ENCODE results near the gene DNER.

The DNER gene

DNA sequence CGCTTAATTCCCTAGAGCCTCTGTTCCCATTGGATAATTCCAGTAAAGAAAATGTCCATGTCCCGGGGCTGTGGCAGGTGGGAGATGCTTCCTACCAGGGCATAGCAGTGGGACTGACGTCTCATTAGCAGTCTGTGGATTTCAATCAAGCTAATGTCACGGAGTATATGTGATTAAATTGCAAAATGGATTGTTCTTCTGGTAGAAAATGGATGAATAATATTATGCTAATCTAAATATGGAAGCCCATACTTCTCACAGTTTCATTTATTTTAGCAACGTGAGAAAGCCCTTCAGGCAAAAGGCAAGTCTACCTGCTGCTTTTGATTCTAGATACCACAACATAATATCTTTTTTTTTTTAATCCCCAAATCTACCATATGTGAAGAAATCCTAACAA, 185.5 kb downstream of the DNER start:
- H3K36me3 ChIP-seq (ENCODE audit: control insufficient read depth in 4 of 4, insufficient read depth in 4 of 4, low read length in 3 of 4): no peaks in the 10 kb centered on the region
- no peak overlapping the region for H3K27ac ChIP-seq (ENCODE audit: insufficient read depth in 1 of 2, low read depth in 1 of 2, low read length in 2 of 2, poor library complexity in 1 of 2, severe bottlenecking in 2 of 2)
- H3K27me3 ChIP-seq (replicated peaks in 2 of 5; ENCODE audit: control insufficient read depth in 4 of 5, insufficient read depth in 5 of 5, low read length in 4 of 5): peaks cover 0 to 2% (median 0%) of the 10 kb centered on the region in 5 experiments
- WGBS (ENCODE audit: insufficient coverage): 100% methylated on average over 3 of the region's 5 CpGs
- POLR2A ChIA-PET: no interaction called here
- peaks cover 0 to 10% (median 0%) of the 10 kb centered on the region in 5 experiments for H3K9me3 ChIP-seq (ENCODE audit: control extremely low read depth in 1 of 5, control insufficient read depth in 4 of 5, insufficient read depth in 2 of 5, low read depth in 1 of 5, low read length in 4 of 5)
- no peak for DNase-seq
- CTCF ChIA-PET: no interaction called here
- H3K4me1 ChIP-seq (ENCODE audit: control extremely low read depth in 1 of 4, control insufficient read depth in 4 of 4, insufficient read depth in 4 of 4, low read length in 3 of 4): no peaks in the 10 kb centered on the region
- no peak overlapping the region for H3K4me3 ChIP-seq (ENCODE audit: control insufficient read depth in 1 of 7, extremely low read depth in 1 of 7, insufficient read depth in 4 of 7, low read depth in 2 of 7, low read length in 6 of 7)

- WGBS (ENCODE audit: insufficient coverage): 95% methylated on average over 10 of the region's 10 CpGs
- ChIA-PET POLR2A (no interaction called here), CTCF (no interaction called here)
- no peak for DNase-seq
- peaks cover 0 to 2% (median 0%) of the 10 kb centered on the region in 5 experiments for H3K27me3 ChIP-seq (replicated peaks in 2 of 5; ENCODE audit: control insufficient read depth in 4 of 5, insufficient read depth in 5 of 5, low read length in 4 of 5)
- H3K4me3 ChIP-seq (ENCODE audit: control insufficient read depth in 1 of 7, extremely low read depth in 1 of 7, insufficient read depth in 4 of 7, low read depth in 2 of 7, low read length in 6 of 7): no peak overlapping the region
- H3K4me1 ChIP-seq (ENCODE audit: control extremely low read depth in 1 of 4, control insufficient read depth in 4 of 4, insufficient read depth in 4 of 4, low read length in 3 of 4): no peaks in the 10 kb centered on the region
- H3K9me3 ChIP-seq (ENCODE audit: control extremely low read depth in 1 of 5, control insufficient read depth in 4 of 5, insufficient read depth in 2 of 5, low read depth in 1 of 5, low read length in 4 of 5): peaks cover 0 to 6% (median 0%) of the 10 kb centered on the region in 5 experiments
- no peaks in the 10 kb centered on the region for H3K36me3 ChIP-seq (ENCODE audit: control insufficient read depth in 4 of 4, insufficient read depth in 4 of 4, low read length in 3 of 4)
- H3K27ac ChIP-seq (ENCODE audit: insufficient read depth in 1 of 2, low read depth in 1 of 2, low read length in 2 of 2, poor library complexity in 1 of 2, severe bottlenecking in 2 of 2): no peak overlapping the region
These were observed 187.4 kb downstream of the DNER start for GRCh38 chr2:229526951-229527350.

- 97% methylated on average over 7 of the region's 10 CpGs for WGBS (ENCODE audit: insufficient coverage)
- ChIA-PET CTCF (no interaction called here), POLR2A (no interaction called here)
- DNase-seq: no peak
- peaks cover 0 to 9% (median 0%) of the 10 kb centered on the region in 5 experiments for H3K27me3 ChIP-seq (replicated peaks in 2 of 5; ENCODE audit: control insufficient read depth in 4 of 5, insufficient read depth in 5 of 5, low read length in 4 of 5)
- H3K4me3 ChIP-seq (ENCODE audit: control insufficient read depth in 1 of 7, extremely low read depth in 1 of 7, insufficient read depth in 4 of 7, low read depth in 2 of 7, low read length in 6 of 7): no peak overlapping the region
- H3K9me3 ChIP-seq (ENCODE audit: control extremely low read depth in 1 of 5, control insufficient read depth in 4 of 5, insufficient read depth in 2 of 5, low read depth in 1 of 5, low read length in 4 of 5): no peaks in the 10 kb centered on the region
- no peak overlapping the region for H3K27ac ChIP-seq (ENCODE audit: insufficient read depth in 1 of 2, low read depth in 1 of 2, low read length in 2 of 2, poor library complexity in 1 of 2, severe bottlenecking in 2 of 2)
- no peaks in the 10 kb centered on the region for H3K4me1 ChIP-seq (ENCODE audit: control extremely low read depth in 1 of 4, control insufficient read depth in 4 of 4, insufficient read depth in 4 of 4, low read length in 3 of 4)
- H3K36me3 ChIP-seq (ENCODE audit: control insufficient read depth in 4 of 4, insufficient read depth in 4 of 4, low read length in 3 of 4): no peaks in the 10 kb centered on the region
These were observed 189.6 kb downstream of the DNER start for GRCh38 chr2:229524799-229525198.

- Histone ChIP-seq H3K9me3 (ENCODE audit: control extremely low read depth in 1 of 5, control insufficient read depth in 4 of 5, insufficient read depth in 2 of 5, low read depth in 1 of 5, low read length in 4 of 5) (no peaks in the 10 kb centered on the region), H3K27me3 (replicated peaks in 2 of 5; ENCODE audit: control insufficient read depth in 4 of 5, insufficient read depth in 5 of 5, low read length in 4 of 5) (peaks cover 0 to 9% (median 0%) of the 10 kb centered on the region in 5 experiments), H3K4me3 (ENCODE audit: control insufficient read depth in 1 of 7, extremely low read depth in 1 of 7, insufficient read depth in 4 of 7, low read depth in 2 of 7, low read length in 6 of 7) (no peak overlapping the region), H3K36me3 (ENCODE audit: control insufficient read depth in 4 of 4, insufficient read depth in 4 of 4, low read length in 3 of 4) (no peaks in the 10 kb centered on the region), H3K4me1 (ENCODE audit: control extremely low read depth in 1 of 4, control insufficient read depth in 4 of 4, insufficient read depth in 4 of 4, low read length in 3 of 4) (no peaks in the 10 kb centered on the region), H3K27ac (ENCODE audit: insufficient read depth in 1 of 2, low read depth in 1 of 2, low read length in 2 of 2, poor library complexity in 1 of 2, severe bottlenecking in 2 of 2) (no peak overlapping the region)
- ChIA-PET POLR2A (no interaction called here), CTCF (no interaction called here)
- DNase-seq: no peak
- WGBS (ENCODE audit: insufficient coverage): no CpG with 5 or more reads among the region's 1 CpG
These were observed 190.7 kb downstream of the DNER start for GRCh38 chr2:229523663-229524062.

- Histone ChIP-seq H3K27me3 (replicated peaks in 2 of 5; ENCODE audit: control insufficient read depth in 4 of 5, insufficient read depth in 5 of 5, low read length in 4 of 5) (peaks cover 0 to 9% (median 0%) of the 10 kb centered on the region in 5 experiments), H3K4me3 (ENCODE audit: control insufficient read depth in 1 of 7, extremely low read depth in 1 of 7, insufficient read depth in 4 of 7, low read depth in 2 of 7, low read length in 6 of 7) (no peak overlapping the region), H3K27ac (ENCODE audit: insufficient read depth in 1 of 2, low read depth in 1 of 2, low read length in 2 of 2, poor library complexity in 1 of 2, severe bottlenecking in 2 of 2) (no peak overlapping the region), H3K9me3 (ENCODE audit: control extremely low read depth in 1 of 5, control insufficient read depth in 4 of 5, insufficient read depth in 2 of 5, low read depth in 1 of 5, low read length in 4 of 5) (no peaks in the 10 kb centered on the region), H3K4me1 (ENCODE audit: control extremely low read depth in 1 of 4, control insufficient read depth in 4 of 4, insufficient read depth in 4 of 4, low read length in 3 of 4) (no peaks in the 10 kb centered on the region), H3K36me3 (ENCODE audit: control insufficient read depth in 4 of 4, insufficient read depth in 4 of 4, low read length in 3 of 4) (no peaks in the 10 kb centered on the region)
- DNase-seq: no peak
- ChIA-PET POLR2A (no interaction called here), CTCF (no interaction called here)
These were observed 192.8 kb downstream of the DNER start for GRCh38 chr2:229521576-229521975.

DNA sequence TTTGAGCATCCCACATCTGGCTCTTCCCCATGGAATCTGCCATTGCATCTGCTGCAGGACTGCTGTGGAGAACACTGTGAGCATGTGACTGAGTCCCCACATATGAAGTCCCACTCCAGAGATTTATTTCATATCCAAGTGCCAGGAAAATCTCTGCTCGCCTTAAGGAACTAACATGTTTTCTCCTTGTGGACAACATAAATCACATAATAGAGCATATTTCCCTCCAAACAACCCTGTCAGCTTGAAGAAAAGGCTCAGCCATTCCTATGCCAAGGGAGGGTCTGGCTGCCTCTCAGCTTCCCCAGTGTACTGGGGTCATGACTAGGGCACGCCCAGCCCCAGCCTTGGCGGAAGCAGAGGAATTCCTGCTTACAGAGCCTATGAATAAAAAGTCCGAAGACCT, 193.7 kb downstream of the DNER start:
- no peak for DNase-seq
- CTCF ChIA-PET: no interaction called here
- 89% methylated on average over 3 of the region's 4 CpGs for WGBS (ENCODE audit: insufficient coverage)
- H3K27ac ChIP-seq (ENCODE audit: insufficient read depth in 1 of 2, low read depth in 1 of 2, low read length in 2 of 2, poor library complexity in 1 of 2, severe bottlenecking in 2 of 2): no peak overlapping the region
- no peaks in the 10 kb centered on the region for H3K36me3 ChIP-seq (ENCODE audit: control insufficient read depth in 4 of 4, insufficient read depth in 4 of 4, low read length in 3 of 4)
- no peaks in the 10 kb centered on the region for H3K4me1 ChIP-seq (ENCODE audit: control extremely low read depth in 1 of 4, control insufficient read depth in 4 of 4, insufficient read depth in 4 of 4, low read length in 3 of 4)
- no peaks in the 10 kb centered on the region for H3K9me3 ChIP-seq (ENCODE audit: control extremely low read depth in 1 of 5, control insufficient read depth in 4 of 5, insufficient read depth in 2 of 5, low read depth in 1 of 5, low read length in 4 of 5)
- H3K4me3 ChIP-seq (ENCODE audit: control insufficient read depth in 1 of 7, extremely low read depth in 1 of 7, insufficient read depth in 4 of 7, low read depth in 2 of 7, low read length in 6 of 7): no peak overlapping the region
- POLR2A ChIA-PET: no interaction called here
- H3K27me3 ChIP-seq (replicated peaks in 2 of 5; ENCODE audit: control insufficient read depth in 4 of 5, insufficient read depth in 5 of 5, low read length in 4 of 5): peaks cover 0 to 9% (median 0%) of the 10 kb centered on the region in 5 experiments

DNA sequence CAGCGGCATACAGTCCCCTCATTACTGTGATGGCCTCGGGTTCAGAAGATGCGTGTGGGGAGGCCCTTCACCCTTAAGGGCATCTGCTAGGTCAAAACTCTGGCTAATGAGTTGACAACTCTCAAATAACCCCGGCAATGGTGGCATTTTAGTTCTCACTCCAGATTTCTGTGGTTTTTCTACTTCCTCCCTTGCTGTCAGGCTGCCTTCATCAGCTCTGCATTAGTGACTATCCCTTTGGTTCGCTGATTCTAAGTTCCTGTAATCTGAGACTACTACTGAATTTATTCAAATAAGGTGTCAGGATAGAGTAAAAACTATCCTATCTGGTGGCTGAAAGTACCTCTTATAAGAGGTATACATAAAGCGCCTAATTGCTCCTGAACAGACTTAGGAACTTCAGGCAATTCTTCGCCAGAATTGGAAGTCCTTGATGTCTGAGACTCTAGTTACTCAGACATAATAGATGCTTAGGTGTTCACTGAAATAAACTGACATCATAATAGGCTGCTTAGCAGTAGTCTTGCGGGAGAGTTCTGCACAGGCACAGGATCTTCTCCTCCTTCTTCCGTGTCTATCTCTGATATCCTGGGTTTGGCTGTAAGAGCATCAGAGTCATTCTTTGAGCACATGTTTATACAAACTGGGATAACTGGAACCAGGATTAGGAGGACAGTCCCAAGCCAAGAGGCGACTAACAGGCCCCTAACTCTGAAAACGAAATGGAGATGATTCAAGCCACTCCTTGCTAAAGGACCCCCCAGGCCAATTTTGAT, 194.5 kb downstream of the DNER start:
- H3K4me3 ChIP-seq (ENCODE audit: control insufficient read depth in 1 of 7, extremely low read depth in 1 of 7, insufficient read depth in 4 of 7, low read depth in 2 of 7, low read length in 6 of 7): no peak overlapping the region
- H3K27ac ChIP-seq (ENCODE audit: insufficient read depth in 1 of 2, low read depth in 1 of 2, low read length in 2 of 2, poor library complexity in 1 of 2, severe bottlenecking in 2 of 2): no peak overlapping the region
- H3K36me3 ChIP-seq (ENCODE audit: control insufficient read depth in 4 of 4, insufficient read depth in 4 of 4, low read length in 3 of 4): no peaks in the 10 kb centered on the region
- CTCF ChIA-PET: no interaction called here
- H3K27me3 ChIP-seq (replicated peaks in 2 of 5; ENCODE audit: control insufficient read depth in 4 of 5, insufficient read depth in 5 of 5, low read length in 4 of 5): peaks cover 0 to 9% (median 0%) of the 10 kb centered on the region in 5 experiments
- POLR2A ChIA-PET: no interaction called here
- H3K9me3 ChIP-seq (ENCODE audit: control extremely low read depth in 1 of 5, control insufficient read depth in 4 of 5, insufficient read depth in 2 of 5, low read depth in 1 of 5, low read length in 4 of 5): no peaks in the 10 kb centered on the region
- H3K4me1 ChIP-seq (ENCODE audit: control extremely low read depth in 1 of 4, control insufficient read depth in 4 of 4, insufficient read depth in 4 of 4, low read length in 3 of 4): no peaks in the 10 kb centered on the region
- 69% methylated on average over 10 of the region's 11 CpGs for WGBS (ENCODE audit: insufficient coverage)
- peak in 1 of 3 donors; percentile 1 for DNase-seq

Measured in common myeloid progenitor, CD34-positive (primary cell).